NCI-H1417 (cell line): ENCODE data around the gene DDC.
A peak's percentile ranks its signal among the peaks of the same experiment; 100 is the strongest.

Experiments used
- DNase-seq, 3 experiments: peaks; one replicate each; lab custom pipeline; 2025; lab: John Stamatoyannopoulos, UW

The DDC gene

GRCh38 chr7:50564640-50565558, at the start of gene DDC:
Gene DDC (minus strand): TSS chr7:50565405. CDS start chr7:50544085, 21,320 bp downstream.
- no peak for DNase-seq

DNA sequence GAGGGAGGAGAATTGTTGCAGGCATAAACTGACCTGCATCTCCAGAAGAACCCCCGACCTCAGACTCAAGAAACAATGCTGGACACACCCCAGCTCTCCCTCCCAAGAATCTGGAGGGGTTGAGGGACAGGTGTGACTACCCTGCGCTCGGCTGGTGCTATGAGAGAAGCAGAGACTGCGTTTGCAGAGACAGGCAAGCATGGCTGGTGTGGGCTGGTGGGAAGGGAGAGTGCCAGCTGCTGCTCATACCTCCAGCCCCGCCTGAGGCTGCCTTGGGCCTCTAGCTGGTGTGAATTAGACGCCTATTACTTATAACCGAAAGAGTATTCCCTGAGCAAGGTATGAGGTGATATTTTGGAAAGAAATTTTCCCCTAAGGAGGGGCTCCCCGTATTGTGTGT, 48.3 kb upstream of the DDC start:
- no peak for DNase-seq

- no peak for DNase-seq
Observed at GRCh38 chr7:50612704-50613103, 47.5 kb upstream of the DDC start.

DNA sequence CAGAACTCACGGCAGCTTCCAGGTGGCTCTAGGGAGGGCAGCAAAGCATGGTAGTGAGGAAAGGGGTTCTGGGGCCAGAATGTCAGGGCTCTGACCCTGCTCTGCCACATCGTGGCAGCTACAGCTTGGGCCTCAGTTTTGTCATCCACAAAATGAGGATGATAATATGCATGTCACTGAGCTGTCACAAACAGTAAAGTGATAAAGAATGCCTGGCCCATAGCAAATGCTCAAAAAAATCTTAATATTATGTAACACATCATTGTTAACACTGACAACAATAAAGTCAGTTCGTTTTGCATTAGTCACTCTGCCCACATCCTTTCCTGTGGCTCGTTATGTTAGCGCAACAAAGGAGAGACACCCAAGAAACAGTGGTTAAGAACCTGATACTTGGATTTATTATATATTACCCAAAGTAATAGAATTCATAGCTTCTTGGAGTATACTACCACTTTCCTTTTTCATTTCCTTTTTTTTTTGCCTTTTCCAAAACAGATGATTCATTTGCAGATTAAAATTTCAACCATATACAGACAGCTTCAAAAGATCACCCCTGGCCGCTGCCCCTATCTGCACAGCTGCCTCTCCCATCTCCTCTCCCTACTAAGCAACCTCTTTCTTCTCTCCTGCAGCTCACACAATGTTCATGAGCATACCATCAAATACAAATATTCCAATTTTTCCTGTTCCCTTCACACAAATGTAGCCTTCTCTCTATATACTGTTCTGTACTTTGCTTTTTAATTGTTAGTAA, 45.5 kb upstream of the DDC start:
- no peak for DNase-seq

- DNase-seq = no peak
Observed at GRCh38 chr7:50608196-50608906, 43.1 kb upstream of the DDC start.

GRCh38 chr7:50607524-50608125, 42.4 kb upstream of the DDC start:
- DNase-seq = peak in 2 of 3 experiments; percentile 30 to 70

DNA sequence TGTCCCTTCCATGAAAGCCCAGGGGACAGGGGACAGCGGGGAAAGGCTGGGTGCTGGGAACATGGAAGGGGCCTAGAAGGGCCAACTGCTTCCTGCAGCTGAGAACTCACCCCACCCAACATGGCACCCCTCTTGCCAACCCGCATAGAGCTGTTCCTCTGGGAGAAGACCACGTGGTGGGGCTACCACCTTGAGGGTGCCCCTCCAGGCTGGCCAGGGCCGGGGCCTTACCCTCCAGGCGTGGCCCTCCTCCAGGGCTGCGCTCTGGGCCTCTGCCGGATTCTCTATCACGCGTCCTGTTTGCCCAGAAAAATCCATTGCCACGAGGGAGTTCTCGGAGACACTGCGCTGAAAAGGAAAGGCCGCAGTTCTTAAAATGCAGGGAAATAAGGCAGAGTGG, 39.9 kb upstream of the DDC start:
- no peak for DNase-seq

GRCh38 chr7:50603287-50603686, 38.1 kb upstream of the DDC start:
- peak in 1 of 3 experiments; percentile 45 for DNase-seq

GRCh38 chr7:50599385-50599784, 34.2 kb upstream of the DDC start:
- peak; percentile 28 to 91 (median 80) for DNase-seq

GRCh38 chr7:50598460-50599343, 33.5 kb upstream of the DDC start:
- DNase-seq = peak in 2 of 3 experiments; percentile 80 to 91

- no peak for DNase-seq
Observed at GRCh38 chr7:50596484-50596883, 31.3 kb upstream of the DDC start.

DNA sequence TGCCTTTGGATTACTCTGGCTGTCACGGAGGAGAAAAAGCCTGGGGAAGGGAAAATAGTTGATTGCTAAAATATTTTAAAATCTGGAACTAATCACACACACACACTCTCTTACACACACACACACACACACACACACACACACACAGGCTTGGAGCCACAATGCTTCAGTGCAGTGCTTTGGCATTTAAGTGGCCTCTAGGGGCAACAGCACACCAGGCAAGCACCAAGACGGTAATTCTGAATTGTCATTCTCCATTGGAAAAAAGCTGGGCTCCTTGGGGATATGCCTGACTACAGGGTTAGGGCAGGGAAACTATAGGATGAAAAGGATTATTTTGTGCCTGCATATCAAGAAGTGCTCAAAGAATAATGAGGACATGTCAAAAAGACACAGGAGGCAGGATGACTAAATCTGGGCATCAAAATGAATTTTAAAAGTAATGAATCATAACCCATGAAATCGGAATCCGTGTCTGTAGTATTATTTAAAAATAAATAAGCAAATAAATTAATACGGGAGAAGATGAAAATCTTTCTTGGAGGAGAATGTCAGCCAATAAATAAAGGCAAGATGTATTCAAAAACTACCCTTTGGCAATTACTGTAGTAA, 30.4 kb upstream of the DDC start:
- peak; percentile 22 to 57 (median 54) for DNase-seq

DNA sequence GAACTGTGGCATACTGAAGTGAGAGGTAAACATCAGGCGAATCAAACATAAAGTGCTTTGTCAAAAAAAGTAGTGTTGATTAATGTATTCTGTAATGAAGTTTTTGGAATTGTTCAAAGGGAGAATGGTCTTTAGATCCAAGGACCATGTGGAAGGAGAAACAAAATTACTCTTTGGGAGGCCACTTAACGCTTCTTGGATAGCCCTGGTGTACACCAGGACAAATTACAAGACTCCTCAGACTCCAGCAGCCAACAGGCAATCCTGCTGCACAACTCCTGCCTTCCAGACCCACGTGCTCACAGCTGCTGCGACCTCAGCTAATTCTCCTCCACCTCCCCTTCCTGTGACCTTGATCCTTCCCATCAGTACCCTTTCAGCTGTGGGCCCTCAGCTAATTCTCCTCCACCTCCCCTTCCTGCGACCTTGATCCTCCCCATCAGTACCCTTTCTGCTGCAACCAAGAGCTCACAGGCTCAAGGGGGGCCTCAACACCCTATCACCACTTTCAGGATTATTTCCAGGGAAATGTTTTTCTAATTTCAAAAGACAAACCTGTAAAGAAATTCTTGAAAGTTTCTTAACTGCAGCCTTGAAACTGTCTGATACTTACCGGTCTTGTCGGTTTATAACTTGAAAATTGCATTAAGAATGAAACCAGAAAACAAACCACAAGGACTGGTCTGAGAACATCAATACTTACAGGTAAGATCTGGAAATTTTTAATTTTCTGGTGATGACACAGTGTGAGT, 29.7 kb upstream of the DDC start:
- no peak for DNase-seq

DNA sequence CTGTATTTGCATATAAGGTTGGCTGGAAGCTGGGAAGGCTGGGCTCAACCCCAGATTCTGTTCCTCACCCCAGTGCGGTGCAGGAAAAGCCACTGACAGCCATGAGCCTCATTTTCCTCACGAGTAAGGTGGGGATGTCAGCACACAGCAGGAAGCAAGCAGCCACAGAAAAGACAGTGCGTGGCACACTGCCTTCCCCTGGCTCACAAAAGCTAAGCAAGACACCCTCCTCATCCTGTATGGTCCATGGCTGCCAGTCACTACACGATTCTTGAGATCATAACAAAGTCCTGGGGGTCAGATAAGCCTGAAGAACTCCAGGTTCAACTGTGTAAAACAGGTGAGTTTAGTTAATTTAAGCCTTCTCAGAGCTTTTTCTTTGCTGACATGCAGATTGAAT, 28.9 kb upstream of the DDC start:
- DNase-seq = no peak

DNA sequence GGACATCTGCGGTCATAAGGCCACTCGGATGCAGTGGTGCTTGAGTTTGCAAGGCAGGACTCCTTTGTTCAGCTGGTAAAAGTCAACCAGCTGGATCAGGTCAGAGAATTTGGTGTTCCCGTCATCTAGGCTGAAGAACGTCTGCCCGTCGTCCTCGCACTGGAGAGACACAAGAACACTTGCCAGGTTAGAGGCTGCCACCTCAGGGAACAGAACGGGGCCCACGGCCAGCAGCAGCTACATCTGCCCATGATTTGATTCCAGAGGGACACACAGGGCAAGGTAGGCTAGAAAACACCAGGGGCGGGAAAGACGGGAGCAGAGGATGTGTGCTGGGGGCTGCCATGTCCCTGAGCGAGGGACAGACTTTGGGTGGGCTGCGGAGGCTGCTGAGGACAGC, 27.7 kb upstream of the DDC start:
- DNase-seq = peak in 1 of 3 experiments; percentile 5

DNA sequence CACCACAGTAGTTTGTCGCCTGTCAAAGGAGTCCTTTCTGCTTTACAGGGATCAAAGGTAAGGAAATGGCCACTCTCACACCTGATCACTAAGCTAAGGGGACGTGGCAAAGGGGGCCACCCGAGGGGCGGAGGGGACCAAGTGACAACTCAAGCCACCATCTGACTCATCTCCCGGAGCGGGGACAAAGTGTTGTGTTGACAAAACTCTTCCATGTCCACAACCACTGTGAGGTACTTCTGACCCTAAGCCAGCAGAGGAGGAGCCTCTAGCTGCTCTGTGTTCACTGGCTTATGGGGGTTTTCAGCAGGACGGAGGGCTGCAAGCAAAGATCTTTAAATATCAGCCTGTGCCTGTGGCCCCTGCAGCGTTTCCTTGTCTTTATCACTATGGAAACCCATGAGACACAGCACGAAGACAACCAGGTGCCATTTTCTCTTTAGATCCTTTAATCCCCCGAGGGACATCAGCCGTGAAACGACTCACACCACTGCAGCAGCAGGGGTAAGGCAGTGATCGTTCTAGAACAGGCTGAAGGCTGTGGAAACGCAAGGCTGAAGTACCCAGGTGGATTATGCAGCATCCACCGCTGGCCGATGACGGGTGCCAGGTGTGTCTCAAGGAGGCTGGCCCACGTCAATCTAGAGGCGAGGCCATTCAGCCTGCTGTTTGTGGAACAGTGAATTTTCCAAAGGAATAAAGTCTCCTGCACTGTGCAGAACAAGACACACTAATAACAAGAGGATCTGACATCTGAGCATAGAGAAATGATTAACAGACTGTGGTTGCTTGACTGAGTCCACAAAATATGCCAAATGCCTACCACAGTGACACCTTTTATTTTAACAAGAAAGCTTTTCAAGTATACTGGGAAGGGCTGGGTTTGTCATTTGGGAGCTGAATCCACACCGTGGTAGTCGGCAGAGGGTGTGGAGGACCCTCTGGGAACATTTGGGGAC, 26.6 kb upstream of the DDC start:
- peak; percentile 72 to 86 (median 81) for DNase-seq

- DNase-seq = no peak
Observed at GRCh38 chr7:50591098-50591479, 25.9 kb upstream of the DDC start.

DNA sequence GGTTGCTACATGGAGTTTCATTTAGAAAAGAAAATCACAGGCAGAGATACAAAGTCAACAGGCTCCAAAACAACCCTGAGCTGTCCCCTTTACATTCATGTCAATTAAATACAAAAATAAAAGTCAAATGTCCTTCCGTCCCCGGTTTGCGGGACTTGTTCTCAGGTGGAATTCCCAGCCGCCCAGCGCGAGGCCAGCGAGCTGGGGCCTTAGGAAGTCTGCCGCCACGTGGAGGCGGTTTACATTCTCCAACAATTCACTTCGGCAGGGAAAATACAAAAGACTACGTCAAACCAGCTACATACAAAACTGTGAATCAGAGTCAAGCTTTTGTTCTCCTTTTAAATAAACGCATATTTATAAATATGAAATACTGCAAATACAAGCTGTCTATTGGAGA, 25.3 kb upstream of the DDC start:
- DNase-seq = no peak

GRCh38 chr7:50589364-50589763, 24.2 kb upstream of the DDC start:
- no peak for DNase-seq
